Melanocyte of skin (primary cell): ENCODE data around the gene ZNF566. TPM values are rescaled to one million over a fixed set of nuclear protein-coding genes. Genes with fewer than 3 reads are reported as not detected.

Experiments used
- total RNA-seq, 2 donors: library from RNA; depleted of rRNA; stranded (reverse); fragments of >200 nt; gene quantifications; 2 replicates each; pipeline ENCODE4 v1.2.3, GENCODE V29; 2012

ZNF566 gene
- 10 to 100 TPM; 10.7 to 12.3 TPM for total RNA-seq

GRCh38 chr19:36489118-36489919 is at the start of gene ZNF566:
ZNF566 (minus strand) TSS chr19:36489561; CDS start chr19:36476557, 13,004 bp downstream.

GRCh38 chr19:36528194-36528920 is 39.0 kb upstream of the ZNF566 start, which contains the start of gene ZNF260:
ZNF260 (minus strand) TSS chr19:36528271; CDS start chr19:36515238, 13,033 bp downstream.

GRCh38 chr19:36418287-36419001 is 70.9 kb downstream of the ZNF566 start, which contains the start of gene ZFP82:
ZFP82 (minus strand) TSS chr19:36418644; CDS start chr19:36409789, 8,855 bp downstream.

Other genes with a start within 250 kb of the ZNF566 start
- gene ZFP14, start 110.4 kb downstream of the ZNF566 start, total RNA-seq, result 1 to 10 TPM; 3.0 to 3.1 TPM
- 1 to 10 TPM; 2.4 to 6.7 TPM for gene ZFP82, start 70.9 kb downstream of the ZNF566 start, total RNA-seq
- 10 to 100 TPM; 14.5 to 18.6 TPM for gene ZNF260, start 38.7 kb upstream of the ZNF566 start, total RNA-seq
- gene ZNF529, start 83.7 kb upstream of the ZNF566 start, total RNA-seq, result 1 to 10 TPM; 6.3 to 7.6 TPM
- 10 to 100 TPM in 1 of 2 donors, 1 to 10 TPM in 1; 9.7 to 21.0 TPM for gene ZNF382, start 115.8 kb upstream of the ZNF566 start, total RNA-seq
- gene ZNF461, start 177.3 kb upstream of the ZNF566 start, total RNA-seq, result 1 to 10 TPM; 5.5 to 7.0 TPM
- gene ZNF567, start 198.1 kb upstream of the ZNF566 start, total RNA-seq, result 1 to 10 TPM; 4.7 to 6.9 TPM